Measurements from ENCODE around the gene LRP1B.
A peak's percentile ranks its signal among the peaks of the same experiment; 100 is the strongest.

Gene LRP1B

GRCh38 chr2:142131010-142131669 lies at the start of gene LRP1B:
Gene LRP1B, minus strand, starts transcription at chr2:142131016. Its CDS starts 287 bp downstream, at chr2:142130729.
- peak; percentile 87 for DNase-seq

- no peak for DNase-seq
These were observed 48.9 kb upstream of the LRP1B start for GRCh38 chr2:142179686-142180085.

- DNase-seq, result no peak
These were observed 47.8 kb upstream of the LRP1B start for GRCh38 chr2:142178604-142179003.

GRCh38 chr2:142176941-142177340 lies 46.1 kb upstream of the LRP1B start:
- no peak for DNase-seq

GRCh38 chr2:142175813-142176338 lies 45.1 kb upstream of the LRP1B start:
- no peak for DNase-seq

- DNase-seq, result no peak
These were observed 43.4 kb upstream of the LRP1B start for GRCh38 chr2:142174176-142174575.

- DNase-seq, result no peak
These were observed 40.0 kb upstream of the LRP1B start for GRCh38 chr2:142170847-142171246.

GRCh38 chr2:142165790-142166189 lies 35.0 kb upstream of the LRP1B start:
- DNase-seq, result peak; percentile 4

- no peak for DNase-seq
These were observed 22.8 kb upstream of the LRP1B start for GRCh38 chr2:142153601-142154000.

- DNase-seq, result no peak
These were observed 19.6 kb upstream of the LRP1B start for GRCh38 chr2:142150453-142150852.

- DNase-seq, result no peak
These were observed 13.7 kb upstream of the LRP1B start for GRCh38 chr2:142144547-142144946.

GRCh38 chr2:142142595-142142994 lies 11.8 kb upstream of the LRP1B start:
- DNase-seq, result no peak

GRCh38 chr2:142140434-142140845 lies 9.6 kb upstream of the LRP1B start:
- peak; percentile 71 for DNase-seq

- DNase-seq, result no peak
These were observed 8.6 kb upstream of the LRP1B start for GRCh38 chr2:142139384-142139783.

GRCh38 chr2:142136571-142136970 lies 5.8 kb upstream of the LRP1B start:
- no peak for DNase-seq

GRCh38 chr2:142134911-142135310 lies 4.1 kb upstream of the LRP1B start:
- no peak for DNase-seq

- DNase-seq, result peak; percentile 79
These were observed 456 bp downstream of the LRP1B start for GRCh38 chr2:142130111-142131009.

- peak; percentile 45 for DNase-seq
These were observed 2.7 kb downstream of the LRP1B start for GRCh38 chr2:142128105-142128504.

- no peak for DNase-seq
These were observed 3.6 kb downstream of the LRP1B start for GRCh38 chr2:142127248-142127647.

GRCh38 chr2:142124706-142125105 lies 6.1 kb downstream of the LRP1B start:
- DNase-seq, result no peak

- no peak for DNase-seq
These were observed 11.5 kb downstream of the LRP1B start for GRCh38 chr2:142119347-142119746.

GRCh38 chr2:142112757-142113221 lies 18.0 kb downstream of the LRP1B start:
- peak; percentile 25 for DNase-seq

- no peak for DNase-seq
These were observed 26.6 kb downstream of the LRP1B start for GRCh38 chr2:142104134-142104758.
